ENCODE results near the gene ATXN1.

The ATXN1 gene

GRCh38 chr6:16691324-16691723 lies 69.9 kb downstream of the ATXN1 start:
- TF ChIP-seq CTCF (IDR thresholded peaks at IDR 0.05; ENCODE audit: poor library complexity, severe bottlenecking) = no peak
- Histone ChIP-seq H3K9me3 (ENCODE audit: severe bottlenecking) (no peaks in the 10 kb centered on the region), H3K36me3 (ENCODE audit: low read depth) (no peaks in the 10 kb centered on the region), H3K4me3 (ENCODE audit: severe bottlenecking) (no peak overlapping the region), H3K27me3 (ENCODE audit: insufficient read depth, poor library complexity, severe bottlenecking) (no peaks in the 10 kb centered on the region), H3K27ac (ENCODE audit: poor library complexity, severe bottlenecking) (peak overlapping the region; percentile 33), H3K4me1 (ENCODE audit: insufficient read depth, poor library complexity, severe bottlenecking) (peaks cover 24% of the 10 kb centered on the region)
- ATAC-seq (ENCODE audit: low read depth) (no peak), DNase-seq (ENCODE audit: low spot score) (no peak)

DNA sequence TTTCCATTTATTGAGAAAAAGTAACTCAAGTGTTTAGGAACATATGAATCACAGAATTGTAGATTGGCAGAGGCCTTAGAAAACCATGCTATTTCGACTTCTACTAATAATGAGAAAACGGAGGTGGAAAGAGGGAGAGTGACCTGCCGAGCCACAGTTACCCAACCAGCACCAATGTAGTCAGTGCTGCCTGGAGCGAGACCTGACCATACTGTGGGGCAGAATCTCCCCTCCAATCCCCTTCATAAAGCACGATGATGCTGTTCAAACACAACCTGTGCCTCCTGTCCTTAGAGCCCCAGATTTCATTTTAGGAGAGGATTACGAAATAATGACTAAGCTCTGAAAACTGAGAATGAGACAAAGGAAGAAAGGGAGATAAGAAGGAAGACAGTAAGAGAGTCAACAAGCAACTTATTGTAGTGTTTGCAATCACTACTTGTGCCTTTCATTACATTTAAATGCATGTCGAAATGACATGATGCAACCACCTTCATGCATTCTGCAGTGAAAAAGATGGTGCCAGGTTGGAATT lies 70.6 kb downstream of the ATXN1 start:
- TF ChIP-seq CTCF (IDR thresholded peaks at IDR 0.05; ENCODE audit: poor library complexity, severe bottlenecking) = no peak
- H3K9me3 ChIP-seq (ENCODE audit: severe bottlenecking) = no peaks in the 10 kb centered on the region
- ATAC-seq (ENCODE audit: low read depth) (peak; percentile 60), DNase-seq (ENCODE audit: low spot score) (no peak)
- no peaks in the 10 kb centered on the region for H3K27me3 ChIP-seq (ENCODE audit: insufficient read depth, poor library complexity, severe bottlenecking)
- H3K4me1 ChIP-seq (ENCODE audit: insufficient read depth, poor library complexity, severe bottlenecking) = peaks cover 25% of the 10 kb centered on the region
- H3K4me3 ChIP-seq (ENCODE audit: severe bottlenecking) = no peak overlapping the region
- peak overlapping the region; percentile 33 for H3K27ac ChIP-seq (ENCODE audit: poor library complexity, severe bottlenecking)
- H3K36me3 ChIP-seq (ENCODE audit: low read depth) = no peaks in the 10 kb centered on the region

GRCh38 chr6:16689788-16690607 lies 71.3 kb downstream of the ATXN1 start:
- TF ChIP-seq CTCF (IDR thresholded peaks at IDR 0.05; ENCODE audit: poor library complexity, severe bottlenecking) = no peak
- ATAC-seq (ENCODE audit: low read depth) (no peak), DNase-seq (ENCODE audit: low spot score) (no peak)
- no peaks in the 10 kb centered on the region for H3K9me3 ChIP-seq (ENCODE audit: severe bottlenecking)
- H3K27me3 ChIP-seq (ENCODE audit: insufficient read depth, poor library complexity, severe bottlenecking) = no peaks in the 10 kb centered on the region
- H3K36me3 ChIP-seq (ENCODE audit: low read depth) = no peaks in the 10 kb centered on the region
- H3K4me3 ChIP-seq (ENCODE audit: severe bottlenecking) = no peak overlapping the region
- peaks cover 31% of the 10 kb centered on the region for H3K4me1 ChIP-seq (ENCODE audit: insufficient read depth, poor library complexity, severe bottlenecking)
- peak overlapping the region; percentile 33 for H3K27ac ChIP-seq (ENCODE audit: poor library complexity, severe bottlenecking)

DNA sequence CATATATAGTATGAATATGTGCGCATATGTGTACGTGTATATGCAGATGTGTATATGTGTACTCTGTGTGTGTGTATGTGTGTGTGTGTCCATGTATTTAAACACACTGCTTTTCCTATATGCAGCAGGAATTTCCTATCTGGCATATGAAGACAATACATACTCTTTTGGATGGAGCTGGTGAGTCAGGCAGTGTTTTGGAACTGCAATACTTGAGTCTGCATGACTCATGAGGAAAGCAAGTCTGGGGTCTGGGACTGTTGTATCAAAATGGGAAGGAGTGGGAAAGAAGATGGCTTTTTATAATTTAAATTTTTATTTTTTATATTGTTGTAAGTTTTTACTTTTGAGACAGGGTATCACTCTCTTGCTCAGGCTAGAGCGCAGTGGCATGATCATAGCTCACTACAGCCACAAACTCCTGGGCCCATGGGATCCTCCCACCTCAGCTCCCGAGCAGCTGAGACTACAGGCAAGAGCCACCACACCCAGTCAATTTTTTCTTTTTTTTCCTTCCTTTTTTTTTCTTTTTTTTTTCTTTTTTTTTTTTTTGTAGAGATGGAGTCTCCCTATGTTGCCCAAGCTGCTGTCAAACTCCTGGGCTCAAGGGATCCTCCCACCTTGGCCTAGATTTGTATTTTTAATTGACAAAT lies 72.2 kb downstream of the ATXN1 start:
- TF ChIP-seq CTCF (IDR thresholded peaks at IDR 0.05; ENCODE audit: poor library complexity, severe bottlenecking) = no peak
- no peak overlapping the region for H3K4me3 ChIP-seq (ENCODE audit: severe bottlenecking)
- no peak for DNase-seq (ENCODE audit: low spot score)
- no peaks in the 10 kb centered on the region for H3K9me3 ChIP-seq (ENCODE audit: severe bottlenecking)
- peaks cover 40% of the 10 kb centered on the region for H3K4me1 ChIP-seq (ENCODE audit: insufficient read depth, poor library complexity, severe bottlenecking)
- no peaks in the 10 kb centered on the region for H3K36me3 ChIP-seq (ENCODE audit: low read depth)
- ATAC-seq (ENCODE audit: low read depth) = peak; percentile 91
- H3K27me3 ChIP-seq (ENCODE audit: insufficient read depth, poor library complexity, severe bottlenecking) = no peaks in the 10 kb centered on the region
- H3K27ac ChIP-seq (ENCODE audit: poor library complexity, severe bottlenecking) = peak overlapping the region; percentile 33

Data from RWPE2 (cell line).